HL-60 (cell line): ENCODE results near the gene APOO.

ENCODE experiments used
- DNase-seq, 2 experiments: peaks; one replicate each; pipeline ENCODE4 v3.0.0-alpha.2; 2010 to 2020; ENCODE audit warnings: low read depth in 1 of 2, low spot score in 1 of 2
- H3K27ac ChIP-seq: fragments of 250-450 bp; sonication (Bioruptor Pico); replicated peaks from 2 replicates; pipeline ENCODE4 v1.5.1; 2020; ENCODE audit warnings: mild to moderate bottlenecking, moderate library complexity
- H3K27me3 ChIP-seq: fragments of 250-450 bp; sonication (Bioruptor Pico); 2 replicates; pipeline ENCODE4 v1.5.1; 2021; ENCODE audit warnings: mild to moderate bottlenecking, moderate library complexity; ENCODE audit not compliant: insufficient read depth, poor library complexity, severe bottlenecking
- H3K4me3 ChIP-seq: replicated peaks from 2 replicates; pipeline ENCODE4 v1.5.1; 2011; ENCODE audit warnings: mild to moderate bottlenecking, control low read depth, low read length; ENCODE audit not compliant: insufficient read depth
- CTCF ChIP-seq: IDR thresholded peaks from one replicate; pipeline ENCODE4 v1.5.1; 2011; ENCODE audit warnings: low read length, control low read depth, inconsistent platforms; ENCODE audit not compliant: insufficient read depth
- GABPA ChIP-seq: IDR thresholded peaks from 2 replicates; pipeline ENCODE4 v1.6.1; 2012; ENCODE audit warnings: low read depth
- POLR2AphosphoS5 ChIP-seq: IDR thresholded peaks from 2 replicates; pipeline ENCODE4 v1.6.1; 2012; ENCODE audit warnings: low read depth
- REST ChIP-seq: IDR thresholded peaks from 2 replicates; pipeline ENCODE4 v1.6.1; 2012; ENCODE audit warnings: low read depth; ENCODE audit not compliant: insufficient replicate concordance
- SPI1 ChIP-seq: IDR thresholded peaks from 2 replicates; pipeline ENCODE4 v1.6.1; 2012; ENCODE audit warnings: low read depth, mild to moderate bottlenecking, borderline replicate concordance

Gene APOO

GRCh38 chrX:23786268-23786815, 121.4 kb downstream of the APOO start:
- no peaks in the 10 kb centered on the region for H3K27me3 ChIP-seq
- H3K4me3 ChIP-seq: no peak overlapping the region
- no peak for TF ChIP-seq CTCF
- no peak for TF ChIP-seq GABPA
- TF ChIP-seq REST: no peak
- TF ChIP-seq SPI1: no peak
- no peak overlapping the region for H3K27ac ChIP-seq
- no peak for DNase-seq

GRCh38 chrX:23785580-23785979, 122.2 kb downstream of the APOO start:
- H3K27ac ChIP-seq: no peak overlapping the region
- H3K4me3 ChIP-seq: no peak overlapping the region
- TF ChIP-seq CTCF: no peak
- TF ChIP-seq POLR2AphosphoS5: no peak
- TF ChIP-seq SPI1: no peak
- no peak for TF ChIP-seq GABPA
- TF ChIP-seq REST: no peak

GRCh38 chrX:23784470-23785331, 123.0 kb downstream of the APOO start:
- TF ChIP-seq GABPA: no peak
- no peak for TF ChIP-seq CTCF
- TF ChIP-seq SPI1: no peak
- no peak for TF ChIP-seq REST
- TF ChIP-seq POLR2AphosphoS5: no peak
- Histone ChIP-seq H3K27ac (peak overlapping the region; percentile 91), H3K27me3 (no peaks in the 10 kb centered on the region), H3K4me3 (peak overlapping the region; percentile 49)
- peak; percentile 74 to 79 for DNase-seq

More at GRCh38 chrX:23785580-23785979, 122.2 kb downstream of the APOO start:
- no peak for DNase-seq
- H3K27me3 ChIP-seq: no peaks in the 10 kb centered on the region
